GM19035 (cell line): ENCODE measurements around the gene RIMBP2.

ENCODE experiments used
- ATAC-seq: cut with Tn5 transposase; IDR thresholded peaks from one replicate; pipeline ENCODE4 v1.9.1; 2021; ENCODE audit not compliant: unreplicated experiment

The RIMBP2 gene

DNA sequence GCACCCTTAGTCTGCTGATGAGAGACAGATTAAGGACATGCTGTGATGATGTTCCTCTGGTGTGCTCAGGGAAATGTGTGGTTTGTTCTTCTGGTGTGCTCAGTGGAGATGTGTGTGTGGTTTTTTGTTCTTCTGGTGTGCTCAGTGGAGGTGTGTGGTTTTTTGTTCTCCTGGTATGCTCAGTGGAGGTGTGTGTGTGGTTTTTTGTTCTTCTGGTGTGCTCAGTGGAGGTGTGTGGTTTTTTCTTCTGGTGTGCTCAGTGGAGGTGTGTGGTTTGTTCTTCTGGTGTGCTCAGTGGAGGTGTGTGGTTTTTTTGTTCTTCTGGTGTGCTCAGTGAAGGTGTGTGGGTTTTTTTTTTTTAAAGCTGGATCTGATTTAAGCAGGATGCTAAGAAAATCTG is 363.0 kb downstream of the RIMBP2 start:
- no peak for ATAC-seq

GRCh38 chr12:130351326-130351725 is 364.8 kb downstream of the RIMBP2 start:
- no peak for ATAC-seq

DNA sequence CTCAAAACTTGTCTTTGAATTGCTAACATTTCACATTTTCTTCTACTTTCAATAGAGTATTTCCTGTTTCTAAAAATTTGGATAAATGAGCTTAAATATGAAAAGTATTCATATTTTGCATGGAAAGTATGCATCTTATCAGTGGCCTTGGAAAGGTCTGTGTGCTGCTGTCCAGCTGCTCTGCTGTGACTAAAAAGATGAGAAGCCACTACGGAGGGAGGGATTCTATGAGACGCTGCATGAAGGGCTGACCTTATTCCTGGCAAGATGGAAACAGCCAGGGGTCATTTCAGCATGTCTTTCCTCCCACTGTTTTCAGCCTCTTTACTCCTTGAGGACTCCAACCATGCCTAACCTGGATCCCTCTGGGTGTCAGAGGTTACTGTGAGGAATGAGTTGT is 365.4 kb downstream of the RIMBP2 start:
- ATAC-seq, result no peak

- ATAC-seq, result no peak
Observed at GRCh38 chr12:130347588-130347987, 368.5 kb downstream of the RIMBP2 start.
